Ishikawa (cell line): ENCODE data around the gene STAG1.

Source experiments
- CEBPB ChIP-seq: IDR thresholded peaks from 2 replicates; pipeline ENCODE4 v1.6.1; 2012
- EGR1 ChIP-seq: IDR thresholded peaks from 2 replicates; pipeline ENCODE4 v1.6.1; 2012
- EP300 ChIP-seq: IDR thresholded peaks from 2 replicates; pipeline ENCODE4 v1.6.1; 2012; ENCODE audit warnings: borderline replicate concordance
- FOXM1 ChIP-seq: IDR thresholded peaks from 2 replicates; pipeline ENCODE4 v1.6.1; 2012; ENCODE audit warnings: low read depth, borderline replicate concordance
- MAX ChIP-seq: IDR thresholded peaks from 2 replicates; pipeline ENCODE4 v1.6.1; 2012
- NFIC ChIP-seq: IDR thresholded peaks from 2 replicates; pipeline ENCODE4 v1.6.1; 2012
- RAD21 ChIP-seq: IDR thresholded peaks from 2 replicates; pipeline ENCODE4 v1.6.1; 2012; ENCODE audit warnings: low read depth
- REST ChIP-seq: IDR thresholded peaks from 2 replicates; pipeline ENCODE4 v1.6.1; 2012; ENCODE audit warnings: low read depth, mild to moderate bottlenecking
- TCF12 ChIP-seq: IDR thresholded peaks from 2 replicates; pipeline ENCODE4 v1.6.1; 2012; ENCODE audit warnings: low read depth
- TEAD4 ChIP-seq: IDR thresholded peaks from 2 replicates; pipeline ENCODE4 v1.6.1; 2012
- USF1 ChIP-seq: IDR thresholded peaks from 2 replicates; pipeline ENCODE4 v1.6.1; 2012
- YY1 ChIP-seq: IDR thresholded peaks from 2 replicates; pipeline ENCODE4 v1.6.1; 2012; ENCODE audit warnings: low read depth

GRCh38 chr3:136696797-136697196 lies 55.4 kb downstream of the STAG1 start:
- TF ChIP-seq EGR1 (no peak), EP300 (no peak), NFIC (no peak), CEBPB (no peak), YY1 (no peak), TCF12 (no peak), MAX (no peak), FOXM1 (no peak), TEAD4 (no peak), REST (no peak), USF1 (no peak), RAD21 (no peak)
